Neural cell (in vitro differentiated cells): ENCODE results near the gene INPP5E.

Source experiments
- EP300 ChIP-seq: fragments of 450-650 bp; conservative IDR thresholded peaks from 2 replicates; pipeline ENCODE4 v1.6.1; 2014; ENCODE audit warnings: antibody characterized with exemption, mild to moderate bottlenecking, moderate library complexity; ENCODE audit not compliant: poor library complexity, severe bottlenecking
- EZH2 ChIP-seq: fragments of 200-600, 300-800 bp; shearing (Covaris generic), sonication (generic); IDR thresholded peaks from 2 replicates; pipeline ENCODE4 v1.6.1; 2014; ENCODE audit warnings: antibody characterized with exemption, low read length, borderline replicate concordance, mild to moderate bottlenecking; ENCODE audit not compliant: insufficient read depth, poor library complexity, severe bottlenecking
- POLR2AphosphoS5 ChIP-seq: IDR thresholded peaks from 2 replicates; pipeline ENCODE4 v1.6.1; 2012
- RAD21 ChIP-seq: fragments of 450-650 bp; conservative IDR thresholded peaks from 2 replicates; pipeline ENCODE4 v1.6.1; 2014; ENCODE audit warnings: antibody characterized with exemption, mild to moderate bottlenecking, moderate library complexity
- SMC3 ChIP-seq: fragments of 450-650 bp; conservative IDR thresholded peaks from 2 replicates; pipeline ENCODE4 v1.6.1; 2014; ENCODE audit warnings: antibody characterized with exemption, mild to moderate bottlenecking, moderate library complexity; ENCODE audit not compliant: poor library complexity
- TAF1 ChIP-seq: IDR thresholded peaks from 2 replicates; pipeline ENCODE4 v1.6.1; 2012; ENCODE audit warnings: low read depth
- TF ChIP-seq, protein P1 (sequence below): fragments of 450-650 bp; IDR thresholded peaks from 2 replicates; pipeline ENCODE4 v1.5.1; 2014; ENCODE audit warnings: antibody characterized with exemption, mild to moderate bottlenecking, moderate library complexity; ENCODE audit not compliant: poor library complexity, severe bottlenecking
- TF ChIP-seq, protein P2 (sequence below): IDR thresholded peaks from 2 replicates; pipeline ENCODE4 v1.6.1; 2012; ENCODE audit warnings: borderline replicate concordance

DNA sequence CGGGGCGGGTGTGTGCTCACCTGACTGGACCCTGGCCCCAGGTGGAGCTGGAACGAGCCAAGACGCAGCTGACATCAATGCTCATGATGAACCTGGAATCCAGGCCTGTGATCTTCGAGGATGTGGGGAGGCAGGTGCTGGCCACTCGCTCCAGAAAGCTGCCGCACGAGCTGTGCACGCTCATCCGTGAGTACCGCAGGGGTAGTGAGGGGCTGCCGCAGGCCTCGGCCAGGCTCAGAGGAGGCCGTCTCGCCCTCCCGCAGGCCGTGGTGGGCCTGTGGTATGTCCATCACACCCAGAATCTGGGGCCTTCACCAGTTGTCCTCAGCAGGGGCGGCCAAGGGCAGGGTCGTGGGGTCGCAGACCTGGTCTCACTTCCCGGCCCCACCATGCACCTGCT lies 17.9 kb downstream of the INPP5E start:
- TF ChIP-seq, protein P1, sequence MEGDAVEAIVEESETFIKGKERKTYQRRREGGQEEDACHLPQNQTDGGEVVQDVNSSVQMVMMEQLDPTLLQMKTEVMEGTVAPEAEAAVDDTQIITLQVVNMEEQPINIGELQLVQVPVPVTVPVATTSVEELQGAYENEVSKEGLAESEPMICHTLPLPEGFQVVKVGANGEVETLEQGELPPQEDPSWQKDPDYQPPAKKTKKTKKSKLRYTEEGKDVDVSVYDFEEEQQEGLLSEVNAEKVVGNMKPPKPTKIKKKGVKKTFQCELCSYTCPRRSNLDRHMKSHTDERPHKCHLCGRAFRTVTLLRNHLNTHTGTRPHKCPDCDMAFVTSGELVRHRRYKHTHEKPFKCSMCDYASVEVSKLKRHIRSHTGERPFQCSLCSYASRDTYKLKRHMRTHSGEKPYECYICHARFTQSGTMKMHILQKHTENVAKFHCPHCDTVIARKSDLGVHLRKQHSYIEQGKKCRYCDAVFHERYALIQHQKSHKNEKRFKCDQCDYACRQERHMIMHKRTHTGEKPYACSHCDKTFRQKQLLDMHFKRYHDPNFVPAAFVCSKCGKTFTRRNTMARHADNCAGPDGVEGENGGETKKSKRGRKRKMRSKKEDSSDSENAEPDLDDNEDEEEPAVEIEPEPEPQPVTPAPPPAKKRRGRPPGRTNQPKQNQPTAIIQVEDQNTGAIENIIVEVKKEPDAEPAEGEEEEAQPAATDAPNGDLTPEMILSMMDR, result no peak
- TF ChIP-seq POLR2AphosphoS5 (no peak), EZH2 (no peak), SMC3 (no peak), EP300 (no peak), TAF1 (no peak), RAD21 (no peak)
- TF ChIP-seq, protein P2, sequence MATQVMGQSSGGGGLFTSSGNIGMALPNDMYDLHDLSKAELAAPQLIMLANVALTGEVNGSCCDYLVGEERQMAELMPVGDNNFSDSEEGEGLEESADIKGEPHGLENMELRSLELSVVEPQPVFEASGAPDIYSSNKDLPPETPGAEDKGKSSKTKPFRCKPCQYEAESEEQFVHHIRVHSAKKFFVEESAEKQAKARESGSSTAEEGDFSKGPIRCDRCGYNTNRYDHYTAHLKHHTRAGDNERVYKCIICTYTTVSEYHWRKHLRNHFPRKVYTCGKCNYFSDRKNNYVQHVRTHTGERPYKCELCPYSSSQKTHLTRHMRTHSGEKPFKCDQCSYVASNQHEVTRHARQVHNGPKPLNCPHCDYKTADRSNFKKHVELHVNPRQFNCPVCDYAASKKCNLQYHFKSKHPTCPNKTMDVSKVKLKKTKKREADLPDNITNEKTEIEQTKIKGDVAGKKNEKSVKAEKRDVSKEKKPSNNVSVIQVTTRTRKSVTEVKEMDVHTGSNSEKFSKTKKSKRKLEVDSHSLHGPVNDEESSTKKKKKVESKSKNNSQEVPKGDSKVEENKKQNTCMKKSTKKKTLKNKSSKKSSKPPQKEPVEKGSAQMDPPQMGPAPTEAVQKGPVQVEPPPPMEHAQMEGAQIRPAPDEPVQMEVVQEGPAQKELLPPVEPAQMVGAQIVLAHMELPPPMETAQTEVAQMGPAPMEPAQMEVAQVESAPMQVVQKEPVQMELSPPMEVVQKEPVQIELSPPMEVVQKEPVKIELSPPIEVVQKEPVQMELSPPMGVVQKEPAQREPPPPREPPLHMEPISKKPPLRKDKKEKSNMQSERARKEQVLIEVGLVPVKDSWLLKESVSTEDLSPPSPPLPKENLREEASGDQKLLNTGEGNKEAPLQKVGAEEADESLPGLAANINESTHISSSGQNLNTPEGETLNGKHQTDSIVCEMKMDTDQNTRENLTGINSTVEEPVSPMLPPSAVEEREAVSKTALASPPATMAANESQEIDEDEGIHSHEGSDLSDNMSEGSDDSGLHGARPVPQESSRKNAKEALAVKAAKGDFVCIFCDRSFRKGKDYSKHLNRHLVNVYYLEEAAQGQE, result no peak
